Astrocyte of the cerebellum (primary cell): ENCODE measurements around the gene PIGB.

Experiments used
- DNase-seq: peaks from one replicate; pipeline ENCODE4 v3.0.0-alpha.2; 2011; ENCODE audit warnings: low read depth
- H3K4me3 ChIP-seq: 2 replicates; pipeline ENCODE4 v1.5.1; 2011; ENCODE audit warnings: mild to moderate bottlenecking, low read depth, low read length, moderate library complexity
- CTCF ChIP-seq: IDR thresholded peaks from 2 replicates; pipeline ENCODE4 v1.5.1; 2012; ENCODE audit warnings: low read length, low read depth, moderate library complexity, mild to moderate bottlenecking; ENCODE audit errors: missing control alignments
- in situ Hi-C: cut with HindIII; loops from 2 replicates; pipeline ENCODE4 v1.10.0; 2017; ENCODE audit warnings: low sequenced_read_pairs

The PIGB gene

DNA sequence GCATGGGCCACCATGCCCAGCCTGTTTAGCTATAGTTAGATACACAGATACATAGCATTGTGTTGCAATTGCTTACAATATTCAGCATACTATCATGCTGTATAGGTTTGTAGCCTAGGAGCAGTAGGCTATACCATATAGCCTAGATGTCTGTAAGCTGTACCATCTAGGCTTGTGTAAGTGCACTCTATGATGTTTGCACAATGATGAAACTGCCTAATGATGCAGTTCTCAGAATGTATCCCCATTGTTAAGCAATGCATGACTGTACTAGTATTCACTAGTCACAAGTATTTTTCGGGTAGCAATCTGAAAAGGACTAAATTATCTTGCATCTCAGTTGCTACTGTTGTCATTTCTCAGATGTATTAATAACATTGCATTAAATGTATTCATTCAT lies 16.0 kb downstream of the PIGB start:
- no peak overlapping the region for H3K4me3 ChIP-seq
- in situ Hi-C loops: no loop called here
- TF ChIP-seq CTCF: no peak
- DNase-seq: no peak

DNA sequence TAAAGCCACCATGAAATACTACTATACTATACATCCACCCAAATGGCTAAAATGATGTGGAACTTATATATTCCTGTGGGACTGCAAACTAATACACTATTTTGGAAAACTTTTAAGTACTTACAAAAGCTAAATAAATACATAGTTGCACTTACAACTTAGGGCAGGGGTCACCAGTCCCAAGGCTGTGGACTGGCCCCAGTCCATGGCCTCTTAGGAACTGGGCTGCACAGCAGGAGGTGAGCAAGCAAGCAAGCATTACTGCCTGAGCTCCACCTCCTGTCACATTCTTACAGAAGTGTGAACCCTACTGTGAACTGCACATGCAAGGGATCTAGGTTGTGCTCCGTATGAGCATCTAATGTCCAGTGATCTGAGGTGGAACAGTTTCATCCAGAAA lies 18.1 kb downstream of the PIGB start:
- no peak for TF ChIP-seq CTCF
- no peak for DNase-seq
- no peak overlapping the region for H3K4me3 ChIP-seq
- in situ Hi-C loops: no loop called here

- in situ Hi-C loops: no loop called here
- no peak overlapping the region for H3K4me3 ChIP-seq
- no peak for DNase-seq
Observed at GRCh38 chr15:55343168-55343567, 24.1 kb downstream of the PIGB start.

GRCh38 chr15:55344206-55344605 lies 25.2 kb downstream of the PIGB start:
- TF ChIP-seq CTCF: no peak
- DNase-seq: no peak
- in situ Hi-C loops: no loop called here
- H3K4me3 ChIP-seq: no peak overlapping the region

More at GRCh38 chr15:55343168-55343567, 24.1 kb downstream of the PIGB start:
- TF ChIP-seq CTCF: no peak

DNA sequence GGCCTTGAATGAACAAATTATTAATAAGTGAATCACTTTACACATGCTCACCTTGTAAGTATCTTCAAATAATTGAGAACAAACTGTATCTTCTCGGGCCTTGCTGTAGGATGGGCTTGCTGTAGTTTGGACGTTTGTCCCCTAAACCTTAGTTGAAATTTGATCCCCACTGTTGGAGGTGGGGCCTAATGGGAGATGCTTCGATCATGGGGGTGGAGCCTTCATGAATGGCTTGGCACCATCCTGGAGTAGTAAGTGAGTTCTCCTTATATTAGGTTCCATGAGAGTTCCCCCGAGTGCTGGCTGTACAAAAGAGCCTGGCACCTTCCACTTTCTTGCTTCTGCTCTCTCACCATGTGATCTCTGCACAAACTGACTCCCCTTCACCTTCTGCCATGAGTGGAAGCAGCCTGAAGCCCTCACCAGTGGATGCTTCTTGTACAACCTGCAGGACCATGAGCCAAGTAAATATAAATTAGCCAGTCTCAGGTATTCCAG lies 29.3 kb downstream of the PIGB start:
- H3K4me3 ChIP-seq: no peak overlapping the region
- in situ Hi-C loops: no loop called here
- no peak for DNase-seq
- no peak for TF ChIP-seq CTCF

GRCh38 chr15:55349282-55349681 lies 30.3 kb downstream of the PIGB start:
- no peak for TF ChIP-seq CTCF
- H3K4me3 ChIP-seq: no peak overlapping the region
- DNase-seq: no peak
- in situ Hi-C loops: no loop called here

DNA sequence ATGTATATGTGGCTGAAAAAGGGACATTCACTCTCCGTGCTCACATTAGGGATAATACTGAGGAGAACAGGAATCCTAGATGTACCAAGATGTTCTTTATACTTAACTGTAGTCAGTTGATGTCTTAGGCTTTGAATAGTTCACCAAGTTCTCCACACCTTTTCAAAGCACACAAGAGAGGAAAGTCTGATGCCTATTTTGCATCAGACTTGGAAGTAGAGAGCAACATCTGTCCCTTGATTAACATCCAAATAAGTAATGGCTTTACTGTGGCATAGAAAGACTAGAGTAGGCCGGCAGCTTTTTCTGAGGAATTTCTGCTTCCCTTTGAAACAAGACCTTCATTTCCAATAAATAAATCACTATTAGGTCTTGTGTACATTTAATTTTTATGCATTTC lies 34.0 kb downstream of the PIGB start:
- in situ Hi-C loops: no loop called here
- H3K4me3 ChIP-seq: no peak overlapping the region
- TF ChIP-seq CTCF: no peak
- DNase-seq: no peak
